Measurements from ENCODE around the gene DZIP1L.

GRCh38 chr3:138140940-138141339, 25.5 kb upstream of the DZIP1L start:
- TF ChIP-seq CTCF (IDR thresholded peaks at IDR 0.05; ENCODE audit: extremely low read depth in 1 of 2, insufficient read depth in 1 of 2, low read depth in 1 of 2, low read length in 2 of 2) (no peak), POLR2AphosphoS5 (IDR thresholded peaks at IDR 0.05; ENCODE audit: insufficient read depth, low read depth, low read length) (no peak), EZH2 (IDR thresholded peaks at IDR 0.05; ENCODE audit: borderline replicate concordance, low read depth, low read length, severe bottlenecking) (no peak)

Data from endothelial cell of umbilical vein (primary cell).